CD4-positive, alpha-beta memory T cell (primary cell): ENCODE results near the gene SLC7A4. TPM values are rescaled to one million over a fixed set of nuclear protein-coding genes. Genes with fewer than 3 reads are reported as not detected.

Source experiments
- CTCF ChIA-PET: fragments of 350-600 bp; sonication (Branson Sonifier 250); formaldehyde crosslinking; loops from one replicate; lab custom pipeline; 2021; ENCODE audit warnings: inconsistent platforms; ENCODE audit not compliant: partially characterized antibody; lab: Charles Lee
- POLR2A ChIA-PET: fragments of 350-600 bp; sonication (Branson Sonifier 250); formaldehyde crosslinking; loops from one replicate; lab custom pipeline; 2021; ENCODE audit not compliant: partially characterized antibody; lab: Charles Lee
- DNase-seq, 5 donors: peaks; one replicate each; pipeline versions ENCODE4 v3.0.0 to v3.0.0-alpha.2; 2020 to 2022; ENCODE audit warnings: mixed read lengths in 1 of 5
- H3K27ac ChIP-seq: one replicate; pipeline ENCODE4 v1.7.0; 2013; ENCODE audit warnings: low read depth, low read length
- H3K27me3 ChIP-seq: 2 replicates; pipeline ENCODE4 v1.7.0; 2013; ENCODE audit warnings: mild to moderate bottlenecking, low read length, moderate library complexity; ENCODE audit not compliant: insufficient read depth
- H3K36me3 ChIP-seq: 2 replicates; pipeline ENCODE4 v1.7.0; 2013; ENCODE audit warnings: mild to moderate bottlenecking, low read length, moderate library complexity; ENCODE audit not compliant: insufficient read depth
- H3K4me1 ChIP-seq: 2 replicates; pipeline ENCODE4 v1.7.0; 2013; ENCODE audit warnings: mild to moderate bottlenecking, low read length, moderate library complexity; ENCODE audit not compliant: insufficient read depth
- H3K4me3 ChIP-seq, 2 donors: one replicate each; pipeline ENCODE4 v1.7.0; 2013; ENCODE audit warnings: low read length in 2 of 2, mild to moderate bottlenecking in 1 of 2
- H3K9me3 ChIP-seq, 2 donors: one replicate each; pipeline ENCODE4 v1.7.0; 2013; ENCODE audit warnings: low read length in 2 of 2, control low read depth in 1 of 2; ENCODE audit not compliant: control insufficient read depth in 1 of 2
- H3K27ac Mint-ChIP-seq, 7 donors: one replicate each; pipeline ENCODE4 v1.8.0; 2020 to 2021; ENCODE audit warnings: mixed read lengths in 7 of 7, mild to moderate bottlenecking in 6 of 7, inconsistent platforms in 3 of 7, moderate library complexity in 3 of 7
- H3K27me3 Mint-ChIP-seq, 2 donors: one replicate each; pipeline ENCODE4 v1.8.0; 2020 to 2021; ENCODE audit warnings: mixed read lengths in 2 of 2
- H3K36me3 Mint-ChIP-seq, 2 donors: one replicate each; pipeline ENCODE4 v1.8.0; 2020 to 2021; ENCODE audit warnings: mixed read lengths in 2 of 2, inconsistent platforms in 1 of 2, mild to moderate bottlenecking in 1 of 2
- H3K4me1 Mint-ChIP-seq, 4 donors: one replicate each; pipeline ENCODE4 v1.8.0; 2020 to 2021; ENCODE audit warnings: mixed read lengths in 4 of 4, mild to moderate bottlenecking in 1 of 4
- H3K4me3 Mint-ChIP-seq, 8 donors: one replicate each; pipeline ENCODE4 v1.8.0; 2020 to 2021; ENCODE audit warnings: mixed read lengths in 8 of 8, mild to moderate bottlenecking in 7 of 8, moderate library complexity in 6 of 8, inconsistent platforms in 3 of 8
- H3K9me3 Mint-ChIP-seq, 8 donors: one replicate each; pipeline ENCODE4 v1.8.0; 2020 to 2021; ENCODE audit warnings: mixed read lengths in 8 of 8, mild to moderate bottlenecking in 5 of 8, inconsistent platforms in 3 of 8, moderate library complexity in 1 of 8
- intact Hi-C: fragments of 100-400 bp; cut with micrococcal nuclease; formaldehyde crosslinking; loops from one replicate; pipeline ENCODE4 v1.15.1; 2023
- polyA plus RNA-seq, 2 donors: library from polyadenylated mRNA; unstranded; fragments of 300-500 nt; fragmentation: Illumina TruSeq; gene quantifications; one replicate each; pipeline ENCODE4 v1.2.3, GENCODE V29; 2021
- total RNA-seq, 2 experiments: library from RNA; stranded (reverse); gene quantifications; one replicate each; pipeline ENCODE4 v1.2.3, GENCODE V29; 2021

Gene SLC7A4
- total and polyA plus RNA-seq, 4 experiments from 2014 or later, result 0.07 to 0.15 TPM; not detected in 2

DNA sequence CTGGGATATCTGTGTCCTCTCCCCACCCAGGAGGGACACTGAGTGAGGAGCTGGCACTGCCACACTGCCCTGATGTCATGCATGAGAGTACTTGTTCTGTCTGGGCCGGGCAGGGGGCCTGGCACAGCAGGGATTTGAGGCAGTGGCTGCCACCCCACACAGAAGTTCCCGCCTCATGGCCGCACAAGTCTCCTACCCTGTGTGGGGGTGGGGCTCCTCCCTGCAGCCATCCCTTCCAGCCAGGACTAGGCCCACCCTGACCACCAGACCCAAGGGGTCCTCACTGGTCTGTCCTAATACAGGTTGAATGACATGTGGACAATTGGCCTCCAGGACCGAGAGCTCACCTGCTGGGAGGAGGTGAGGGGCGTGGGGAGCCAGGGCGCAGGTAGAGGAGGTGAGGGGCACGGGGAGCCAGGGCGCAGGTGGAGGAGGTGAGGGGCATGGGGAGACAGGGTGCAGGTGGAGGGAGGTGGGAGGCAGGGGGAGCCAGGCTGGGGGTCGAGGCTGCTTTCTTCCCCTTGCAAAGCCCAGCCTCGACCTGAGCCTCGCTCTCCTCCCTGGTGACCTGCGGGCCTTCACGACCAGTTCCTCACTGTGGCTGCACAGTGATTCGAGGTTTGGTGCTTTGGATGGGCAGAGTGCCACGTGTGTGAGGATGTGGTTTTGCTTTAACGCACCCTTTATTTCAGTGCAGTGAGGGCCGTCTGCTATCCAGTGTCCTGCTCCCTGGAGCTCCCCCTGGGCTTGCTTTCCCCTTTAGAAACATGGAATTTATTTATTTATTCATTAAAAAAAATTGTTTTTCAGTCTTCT, 42.8 kb downstream of the SLC7A4 start:
- DNase-seq, result no peak
- Mint-ChIP-seq H3K4me3 (no peak overlapping the region), H3K27ac (peak overlapping the region in 1 of 7 donors; percentile 43), H3K4me1 (peaks cover 0 to 8% (median 5%) of the 10 kb centered on the region in 4 donors), H3K27me3 (no peaks in the 10 kb centered on the region), H3K9me3 (no peaks in the 10 kb centered on the region), H3K36me3 (peaks cover 7 to 28% of the 10 kb centered on the region in 2 donors)
- Histone ChIP-seq H3K27ac (no peak overlapping the region), H3K9me3 (no peaks in the 10 kb centered on the region), H3K27me3 (no peaks in the 10 kb centered on the region), H3K4me1 (no peaks in the 10 kb centered on the region), H3K36me3 (peaks cover 24% of the 10 kb centered on the region), H3K4me3 (no peak overlapping the region)
- CTCF ChIA-PET, result no interaction called here
- POLR2A ChIA-PET, result interaction anchor here (0.8 to 2.0 kb wide), 2 partner anchors 10 to 11 kb away, joined by 3 to 13 read pairs; no protein-coding TSS in a partner anchor
- intact Hi-C loops, result no loop called here

DNA sequence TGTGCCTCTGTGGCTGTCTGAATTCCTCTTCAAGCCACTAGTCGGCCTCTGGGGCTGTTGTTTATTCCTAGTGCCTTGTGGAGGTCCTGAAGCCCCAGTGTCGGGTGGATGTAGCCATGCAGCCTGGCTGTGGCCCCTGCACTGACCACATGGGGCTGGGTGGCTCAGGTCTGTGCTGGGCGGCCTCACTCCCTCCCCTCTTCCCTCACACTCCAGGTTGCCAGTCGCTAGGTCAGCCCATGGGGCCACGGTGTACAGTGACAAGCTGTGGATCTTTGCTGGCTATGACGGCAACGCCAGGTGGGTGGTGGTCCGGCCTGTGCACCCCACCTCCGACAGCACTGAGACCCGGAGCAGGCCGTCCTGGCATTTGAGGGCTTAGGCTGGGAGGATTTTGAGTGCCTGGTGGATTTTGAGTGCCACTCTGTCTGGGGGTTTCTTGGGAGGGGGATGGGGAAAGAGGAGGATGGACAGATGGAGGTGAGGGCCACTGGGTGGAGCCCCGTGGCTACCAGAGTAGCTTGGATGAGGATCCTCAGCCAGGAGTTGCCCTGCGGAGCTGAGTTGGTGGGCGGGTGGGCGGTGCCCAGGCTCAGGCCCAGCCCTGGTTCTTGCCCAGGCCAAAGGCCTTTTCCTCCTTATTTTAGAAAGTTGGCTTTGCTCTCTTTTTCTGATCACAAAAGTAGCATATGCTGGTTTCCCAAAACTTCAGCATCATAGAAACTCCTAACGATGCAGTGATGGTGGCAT, 43.6 kb downstream of the SLC7A4 start:
- Mint-ChIP-seq H3K9me3 (no peaks in the 10 kb centered on the region), H3K4me3 (no peak overlapping the region), H3K27ac (no peak overlapping the region), H3K27me3 (no peaks in the 10 kb centered on the region), H3K4me1 (peaks cover 5 to 14% (median 9%) of the 10 kb centered on the region in 4 donors), H3K36me3 (peaks cover 7 to 32% of the 10 kb centered on the region in 2 donors)
- no peak for DNase-seq
- ChIA-PET POLR2A (no interaction called here), CTCF (no interaction called here)
- Histone ChIP-seq H3K4me1 (no peaks in the 10 kb centered on the region), H3K9me3 (no peaks in the 10 kb centered on the region), H3K36me3 (peaks cover 24% of the 10 kb centered on the region), H3K4me3 (no peak overlapping the region), H3K27ac (no peak overlapping the region), H3K27me3 (no peaks in the 10 kb centered on the region)
- intact Hi-C loops, result no loop called here

DNA sequence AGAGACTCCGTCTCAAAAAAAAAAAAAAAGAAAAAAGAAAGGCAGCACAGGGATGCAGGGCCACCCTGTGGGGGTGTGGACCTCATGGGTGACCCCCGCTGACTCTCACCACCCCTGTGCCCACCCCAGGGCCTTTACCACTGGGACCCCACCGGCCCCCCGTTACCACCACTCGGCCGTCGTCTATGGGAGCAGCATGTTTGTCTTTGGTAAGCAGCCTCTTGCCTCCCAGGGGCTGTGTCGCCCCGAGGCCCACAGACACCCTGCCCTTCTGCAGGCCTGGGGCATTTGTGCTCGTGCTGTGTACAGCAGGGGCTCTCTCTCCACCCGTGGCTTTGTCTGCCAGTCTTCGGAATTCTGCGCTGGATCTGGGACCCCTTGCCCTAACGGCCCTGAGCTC, 45.0 kb downstream of the SLC7A4 start:
- Mint-ChIP-seq H3K4me3 (no peak overlapping the region), H3K27ac (no peak overlapping the region), H3K9me3 (no peaks in the 10 kb centered on the region), H3K36me3 (peaks cover 7 to 30% of the 10 kb centered on the region in 2 donors), H3K4me1 (peaks cover 16 to 23% (median 16%) of the 10 kb centered on the region in 4 donors), H3K27me3 (no peaks in the 10 kb centered on the region)
- no peak for DNase-seq
- H3K4me3 ChIP-seq, result no peak overlapping the region
- ChIA-PET POLR2A (interaction anchor here (2.0 kb wide), 1 partner anchor 13 kb away, joined by 7 read pairs; no protein-coding TSS in a partner anchor), CTCF (no interaction called here)
- H3K36me3 ChIP-seq, result peaks cover 19% of the 10 kb centered on the region
- H3K27ac ChIP-seq, result no peak overlapping the region
- intact Hi-C loops, result no loop called here
- no peaks in the 10 kb centered on the region for H3K27me3 ChIP-seq
- H3K9me3 ChIP-seq, result no peaks in the 10 kb centered on the region
- peaks cover 8% of the 10 kb centered on the region for H3K4me1 ChIP-seq

DNA sequence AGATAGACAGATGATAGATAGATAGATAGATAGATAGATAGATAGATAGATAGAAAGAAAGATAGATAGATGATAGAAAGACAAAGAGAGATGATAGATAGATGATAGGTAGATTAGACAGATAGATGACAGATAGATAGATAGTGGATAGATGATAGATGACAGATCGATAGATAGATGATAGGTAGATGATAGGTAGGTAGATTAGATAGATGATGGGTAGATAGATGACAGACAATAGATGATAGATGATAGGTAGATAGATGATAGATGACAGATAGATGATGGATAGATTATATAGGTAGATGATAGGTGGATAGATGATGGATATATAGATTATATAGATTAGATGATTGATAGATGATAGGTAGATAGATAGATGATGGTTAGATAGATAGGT, 46.0 kb downstream of the SLC7A4 start:
- Mint-ChIP-seq H3K4me3 (no peak overlapping the region), H3K36me3 (peaks cover 7 to 34% of the 10 kb centered on the region in 2 donors), H3K27ac (peak overlapping the region in 2 of 7 donors; percentile 3 to 52), H3K27me3 (no peaks in the 10 kb centered on the region), H3K9me3 (no peaks in the 10 kb centered on the region), H3K4me1 (peaks cover 17 to 27% (median 21%) of the 10 kb centered on the region in 4 donors)
- CTCF ChIA-PET, result interaction anchor here (0.6 kb wide), 1 partner anchor 15 kb away, joined by 3 read pairs; no protein-coding TSS in a partner anchor
- no peak overlapping the region for H3K4me3 ChIP-seq
- DNase-seq, result no peak
- H3K36me3 ChIP-seq, result peaks cover 9% of the 10 kb centered on the region
- H3K4me1 ChIP-seq, result peaks cover 11% of the 10 kb centered on the region
- no peak overlapping the region for H3K27ac ChIP-seq
- H3K9me3 ChIP-seq, result no peaks in the 10 kb centered on the region
- H3K27me3 ChIP-seq, result no peaks in the 10 kb centered on the region
- POLR2A ChIA-PET, result interaction anchor here (2.0 kb wide), 1 partner anchor 14 kb away, joined by 7 read pairs; no protein-coding TSS in a partner anchor
- intact Hi-C loops, result no loop called here

DNA sequence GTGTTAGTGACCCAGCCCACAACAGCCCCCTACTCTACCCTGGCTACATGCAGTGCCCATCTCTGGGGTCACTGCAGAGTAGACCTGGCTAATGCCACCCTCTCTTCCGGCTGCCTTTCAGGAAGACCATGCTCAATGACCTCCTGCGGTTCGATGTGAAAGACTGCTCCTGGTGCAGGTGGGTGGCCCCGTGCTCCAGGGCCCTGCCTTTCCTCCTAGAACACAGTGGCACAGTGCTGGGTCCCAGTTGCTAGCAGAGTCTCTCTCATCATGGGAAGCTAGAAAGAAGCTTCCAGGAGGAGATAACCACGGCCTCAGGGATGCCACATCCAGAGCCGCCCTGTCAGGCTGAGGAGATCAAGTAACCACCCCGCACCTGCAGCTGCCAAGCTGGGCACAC, 46.6 kb downstream of the SLC7A4 start:
- intact Hi-C loops, result no loop called here
- Histone ChIP-seq H3K9me3 (no peaks in the 10 kb centered on the region), H3K36me3 (peaks cover 8% of the 10 kb centered on the region), H3K4me3 (no peak overlapping the region), H3K27ac (no peak overlapping the region), H3K27me3 (no peaks in the 10 kb centered on the region), H3K4me1 (peaks cover 17% of the 10 kb centered on the region)
- peaks cover 7 to 32% of the 10 kb centered on the region in 2 donors for H3K36me3 Mint-ChIP-seq
- no peak overlapping the region for H3K4me3 Mint-ChIP-seq
- H3K9me3 Mint-ChIP-seq, result no peaks in the 10 kb centered on the region
- no peaks in the 10 kb centered on the region for H3K27me3 Mint-ChIP-seq
- CTCF ChIA-PET, result no interaction called here
- H3K4me1 Mint-ChIP-seq, result peaks cover 21 to 33% (median 25%) of the 10 kb centered on the region in 4 donors
- H3K27ac Mint-ChIP-seq, result peak overlapping the region in 1 of 7 donors; percentile 36
- DNase-seq, result no peak
- POLR2A ChIA-PET, result interaction anchor here (2.0 kb wide), 1 partner anchor 15 kb away, joined by 7 read pairs; no protein-coding TSS in a partner anchor

DNA sequence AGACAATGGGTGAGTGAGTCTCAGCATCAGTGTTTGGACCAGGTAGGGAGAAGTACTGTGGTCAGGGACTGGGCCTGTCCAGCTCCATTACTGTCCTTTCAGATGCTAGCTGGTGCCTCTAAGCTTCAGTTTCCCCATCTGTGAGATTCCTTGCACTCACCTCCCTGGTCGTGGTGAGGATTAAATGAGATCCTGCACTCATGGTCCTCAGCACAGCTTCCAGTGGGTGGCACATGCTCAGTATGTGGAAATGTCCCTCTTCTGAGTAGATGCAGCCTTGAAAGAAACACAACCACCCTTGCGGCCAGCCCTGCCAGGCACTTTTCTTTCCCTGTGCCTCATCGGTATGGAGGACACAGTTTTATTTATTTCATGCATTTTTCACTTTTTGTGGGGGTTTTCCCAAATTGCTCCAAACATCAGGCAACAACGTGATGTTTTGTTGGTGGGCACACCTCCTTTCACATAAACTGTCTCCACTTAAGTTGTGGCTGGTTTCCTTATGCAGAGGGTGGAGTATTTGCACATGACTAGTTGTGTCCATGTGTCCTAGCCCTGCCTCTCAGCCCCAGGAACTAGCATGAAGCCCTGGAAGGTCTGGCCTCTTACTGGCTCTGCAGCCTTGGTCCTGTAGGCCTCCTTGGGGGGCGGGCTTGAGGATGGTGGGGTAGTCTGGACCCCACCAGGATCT, 49.1 kb downstream of the SLC7A4 start:
- peak overlapping the region; percentile 77 for H3K27ac ChIP-seq
- H3K36me3 ChIP-seq, result peaks cover 8% of the 10 kb centered on the region
- ChIA-PET CTCF (interaction anchor here (1.4 kb wide), 1 partner anchor 119 kb away, joined by 4 read pairs; no protein-coding TSS in a partner anchor), POLR2A (interaction anchor here (1.2 to 2.8 kb wide), 4 partner anchors 10 to 27 kb away, joined by 3 to 45 read pairs (median 4); partner anchors contain the start of gene THAP7)
- H3K9me3 ChIP-seq, result peaks cover 0 to 5% of the 10 kb centered on the region in 2 donors
- H3K4me1 Mint-ChIP-seq, result peaks cover 21 to 42% (median 30%) of the 10 kb centered on the region in 4 donors
- H3K9me3 Mint-ChIP-seq, result peaks cover 0 to 2% (median 0%) of the 10 kb centered on the region in 8 donors
- H3K36me3 Mint-ChIP-seq, result peaks cover 7 to 29% of the 10 kb centered on the region in 2 donors
- intact Hi-C loops, result no loop called here
- peaks cover 19% of the 10 kb centered on the region for H3K4me1 ChIP-seq
- H3K27me3 ChIP-seq, result no peaks in the 10 kb centered on the region
- no peak for DNase-seq
- peak overlapping the region; percentile 88 to 96 (median 95) for H3K4me3 Mint-ChIP-seq
- peak overlapping the region; percentile 62 to 64 for H3K4me3 ChIP-seq
- H3K27me3 Mint-ChIP-seq, result no peaks in the 10 kb centered on the region
- H3K27ac Mint-ChIP-seq, result peak overlapping the region; percentile 38 to 95 (median 92)
